Measurements from ENCODE around the gene PSMD6.

Gene PSMD6

GRCh38 chr3:64023187-64023860, at the start of gene PSMD6:
PSMD6 (minus strand) TSS chr3:64023494; CDS start chr3:64023419, 75 bp downstream.
- peak; percentile 44 for FAIRE-seq

GRCh38 chr3:64072126-64072525, 48.8 kb upstream of the PSMD6 start:
- DNase-seq (ENCODE audit: low spot score) (no peak), FAIRE-seq (no peak)

More at GRCh38 chr3:64023187-64023860, at the start of gene PSMD6:
- DNase-seq (ENCODE audit: low spot score): peak; percentile 94

DNA sequence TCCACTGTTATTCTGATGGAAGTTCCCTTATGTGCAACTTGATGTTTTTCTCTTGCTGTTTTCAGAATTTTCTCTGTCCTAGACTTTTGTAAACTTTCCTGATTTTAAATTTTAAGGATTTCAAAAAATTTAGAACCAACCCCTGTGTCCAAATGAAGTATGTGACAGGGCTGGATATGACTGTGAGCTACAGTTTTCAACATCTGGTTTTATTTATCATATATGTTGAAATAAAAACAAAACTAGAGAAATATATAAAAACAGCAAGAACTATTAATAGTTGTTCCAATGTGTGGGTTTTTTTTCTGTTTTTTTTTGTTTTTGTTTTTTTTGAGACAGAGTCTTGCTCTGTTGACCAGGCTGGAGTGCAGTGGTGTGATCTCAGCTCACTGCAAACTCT, 47.4 kb upstream of the PSMD6 start:
- no peak for FAIRE-seq
- no peak for DNase-seq (ENCODE audit: low spot score)

DNA sequence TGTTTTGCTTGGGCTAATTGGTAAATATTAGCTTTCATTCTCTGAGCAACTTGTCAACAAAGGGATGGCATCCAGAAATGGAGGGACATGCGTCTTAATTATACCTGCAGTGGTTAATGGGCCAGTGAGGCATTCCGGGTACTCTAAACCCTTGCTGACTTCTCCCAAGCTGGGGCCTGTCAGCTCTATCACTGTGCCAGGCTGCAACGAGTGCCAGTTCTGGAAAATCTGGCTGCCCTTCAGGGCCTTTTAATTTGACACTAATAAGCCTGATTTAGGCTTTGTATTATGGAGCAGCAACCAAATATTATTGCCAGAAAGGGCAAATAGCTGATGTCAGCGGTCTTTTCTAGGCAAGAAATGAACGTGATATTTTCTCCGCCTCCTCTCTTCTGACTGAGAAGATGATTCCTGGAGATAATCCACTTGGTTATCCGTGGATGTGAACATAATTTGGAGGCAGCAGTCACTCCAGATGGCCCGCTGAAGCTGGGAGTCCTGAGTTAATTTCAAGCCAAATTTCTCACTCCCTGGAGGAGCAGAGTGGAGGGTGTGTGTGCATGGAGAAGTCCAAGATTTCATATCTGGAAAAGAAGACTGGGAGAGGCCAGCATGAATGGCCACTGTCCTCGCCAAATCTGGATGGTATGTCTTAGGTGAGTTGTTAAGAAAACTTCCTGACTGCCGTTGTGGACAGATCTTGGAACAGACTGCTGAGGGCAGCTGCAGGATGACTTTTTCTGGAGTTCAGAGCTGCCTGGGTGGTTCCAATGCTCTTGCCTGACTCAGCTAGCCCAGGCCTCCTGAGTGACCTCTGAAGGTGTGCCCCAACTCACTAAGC, 44.4 kb upstream of the PSMD6 start:
- FAIRE-seq (no peak), DNase-seq (ENCODE audit: low spot score) (no peak)

- DNase-seq (ENCODE audit: low spot score) (no peak), FAIRE-seq (no peak)
These were observed 41.5 kb upstream of the PSMD6 start for GRCh38 chr3:64064804-64065203.

DNA sequence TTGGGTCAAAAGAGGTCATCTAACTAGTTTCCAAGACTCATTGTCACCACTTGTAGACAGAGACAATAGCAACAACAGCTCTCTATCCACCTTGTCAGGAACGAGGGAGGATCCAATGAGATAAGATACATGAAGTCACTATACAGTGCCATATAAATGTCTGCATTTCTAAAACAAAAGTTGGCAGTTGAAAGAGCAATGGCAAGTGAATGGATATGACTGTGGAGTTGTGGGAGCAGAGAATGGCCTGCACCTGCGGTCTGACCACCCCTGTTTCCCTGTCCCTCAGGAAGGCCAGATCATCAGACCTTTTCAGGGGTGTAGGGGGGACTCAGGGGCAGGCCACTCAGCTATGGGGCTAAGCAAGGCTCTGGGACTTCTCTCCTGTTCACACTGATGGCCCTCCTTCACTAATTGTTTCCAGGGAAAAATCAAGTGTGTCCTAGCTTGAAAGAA, 40.7 kb upstream of the PSMD6 start:
- FAIRE-seq (peak; percentile 58), DNase-seq (ENCODE audit: low spot score) (no peak)

GRCh38 chr3:64063207-64063982, 40.1 kb upstream of the PSMD6 start:
- DNase-seq (ENCODE audit: low spot score) (no peak), FAIRE-seq (no peak)

- no peak for DNase-seq (ENCODE audit: low spot score)
- FAIRE-seq: no peak
These were observed 38.3 kb upstream of the PSMD6 start for GRCh38 chr3:64061628-64062027.

GRCh38 chr3:64059484-64060175, 36.3 kb upstream of the PSMD6 start:
- FAIRE-seq (no peak), DNase-seq (ENCODE audit: low spot score) (no peak)

DNA sequence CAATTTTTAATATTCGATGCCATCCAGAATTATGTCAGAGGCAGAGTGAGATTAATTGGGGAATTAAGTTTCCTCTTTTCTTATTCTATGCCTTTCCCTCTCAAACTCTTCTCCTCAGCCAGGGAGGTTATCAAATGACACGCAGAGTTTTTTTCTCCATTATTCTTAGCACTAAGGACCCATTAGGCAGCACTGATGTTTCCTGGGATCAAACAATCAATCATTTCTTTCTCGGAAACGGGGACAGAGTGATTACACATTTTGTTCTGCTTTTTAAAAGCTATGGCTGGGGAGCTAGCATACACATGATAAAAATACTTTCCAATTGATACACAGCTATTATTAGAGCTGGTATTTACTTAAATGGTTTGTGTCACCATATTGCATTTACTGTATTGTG, 35.3 kb upstream of the PSMD6 start:
- DNase-seq (ENCODE audit: low spot score) (no peak), FAIRE-seq (no peak)

GRCh38 chr3:64057231-64057630, 33.9 kb upstream of the PSMD6 start:
- DNase-seq (ENCODE audit: low spot score): no peak
- FAIRE-seq: no peak

DNA sequence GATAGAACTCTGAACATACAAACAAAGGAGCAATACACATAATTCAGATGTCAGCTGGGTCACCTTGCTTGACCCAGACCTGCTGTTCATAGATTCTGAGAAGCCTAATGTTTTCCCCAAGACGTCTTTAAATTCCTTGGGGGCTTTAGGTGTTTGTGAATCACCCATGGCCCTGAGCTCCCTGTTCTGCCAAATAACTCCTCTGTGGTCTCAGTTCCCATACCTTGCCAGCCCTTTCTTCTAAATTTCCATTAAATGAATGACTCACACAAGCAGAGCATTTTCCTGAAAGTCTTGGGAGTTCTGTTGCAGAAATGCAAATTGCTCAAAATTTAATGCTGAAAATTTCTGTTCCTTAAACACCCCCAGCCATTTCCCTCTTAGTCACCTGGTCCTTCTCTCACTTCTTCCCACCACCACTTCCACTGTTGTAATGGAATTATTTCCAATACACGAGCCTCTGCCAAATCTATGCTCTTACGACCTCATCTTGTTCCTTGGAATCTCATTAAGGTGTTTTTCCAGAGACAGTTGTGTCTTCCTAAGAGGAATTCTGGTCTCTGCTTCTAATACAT, 33.4 kb upstream of the PSMD6 start:
- DNase-seq (ENCODE audit: low spot score): peak; percentile 61
- FAIRE-seq: no peak

DNA sequence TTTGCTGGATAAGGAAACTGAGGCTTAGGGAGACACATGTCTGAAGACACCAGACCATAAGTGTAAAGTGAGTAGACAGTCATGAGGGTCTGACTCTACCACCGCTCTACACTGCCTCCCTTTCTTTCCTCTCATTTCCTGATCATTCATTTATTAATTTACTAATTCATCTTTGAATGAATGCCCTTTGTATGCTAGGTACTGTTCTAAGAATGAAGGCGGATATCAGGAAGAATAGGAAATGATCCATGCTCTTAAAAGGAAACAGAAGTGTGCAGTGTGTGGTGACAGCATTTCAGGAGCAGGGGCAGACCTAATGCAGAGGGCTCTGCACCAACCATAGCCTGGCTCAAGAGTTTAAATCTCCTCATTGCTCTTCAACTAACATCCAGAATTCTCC, 31.8 kb upstream of the PSMD6 start:
- FAIRE-seq: no peak

GRCh38 chr3:64054488-64054887, 31.2 kb upstream of the PSMD6 start:
- no peak for DNase-seq (ENCODE audit: low spot score)
- no peak for FAIRE-seq

More for the DNA sequence above, 31.8 kb upstream of the PSMD6 start:
- DNase-seq (ENCODE audit: low spot score): no peak

DNA sequence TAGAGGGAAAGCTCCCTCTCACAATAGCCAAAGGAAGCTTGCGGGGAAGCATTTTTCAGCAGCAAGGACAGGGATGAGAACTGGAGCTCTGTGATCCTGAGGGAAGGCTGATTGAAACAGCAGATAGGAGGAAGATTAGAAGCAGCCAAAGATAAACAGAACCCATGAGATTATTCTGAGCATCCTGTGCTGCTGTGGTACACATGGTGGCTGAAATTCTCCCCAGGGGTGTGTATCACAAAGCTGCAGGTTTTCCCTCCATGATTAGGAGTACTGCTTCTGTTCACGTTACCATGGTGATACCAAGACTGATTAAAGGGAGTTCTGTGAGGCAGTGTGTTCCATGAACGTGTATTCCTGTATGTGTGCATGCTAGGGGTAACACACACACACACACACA, 30.3 kb upstream of the PSMD6 start:
- DNase-seq (ENCODE audit: low spot score): no peak
- FAIRE-seq: no peak

DNA sequence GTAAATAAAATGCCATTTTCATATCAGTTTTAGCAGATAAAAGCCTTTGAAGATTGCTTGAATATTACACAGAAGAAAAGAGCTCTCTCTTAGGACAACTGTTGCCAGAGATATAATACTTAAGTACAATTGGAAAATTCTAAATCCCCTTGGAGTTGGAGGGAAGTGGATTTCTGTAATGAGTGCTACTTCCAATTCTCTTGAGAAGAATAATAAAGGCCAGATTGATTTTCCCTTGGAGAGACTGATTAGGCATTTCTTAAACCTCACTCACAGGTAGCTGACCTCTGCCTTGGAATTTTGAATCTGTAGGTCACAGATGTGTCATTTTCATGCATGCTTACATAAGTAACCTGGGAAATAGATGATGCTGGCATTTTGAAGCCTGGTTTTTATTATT, 29.8 kb upstream of the PSMD6 start:
- DNase-seq (ENCODE audit: low spot score) (no peak), FAIRE-seq (no peak)

- DNase-seq (ENCODE audit: low spot score) (no peak), FAIRE-seq (no peak)
These were observed 26.5 kb upstream of the PSMD6 start for GRCh38 chr3:64049832-64050231.

GRCh38 chr3:64049136-64049535, 25.8 kb upstream of the PSMD6 start:
- FAIRE-seq (peak; percentile 67), DNase-seq (ENCODE audit: low spot score) (no peak)

- FAIRE-seq (no peak), DNase-seq (ENCODE audit: low spot score) (no peak)
These were observed 25.4 kb upstream of the PSMD6 start for GRCh38 chr3:64048631-64049061.

GRCh38 chr3:64047787-64048186, 24.5 kb upstream of the PSMD6 start:
- FAIRE-seq (no peak), DNase-seq (ENCODE audit: low spot score) (no peak)

Data from urothelium cell line (cell line).